Hepatocyte (in vitro differentiated cells): ENCODE data around the gene SCN3A. TPM values are rescaled to one million over a fixed set of nuclear protein-coding genes. Genes with fewer than 3 reads are reported as not detected.

Experiments
- DNase-seq: peaks from one replicate; pipeline ENCODE4 v3.0.0-alpha.2; 2016; ENCODE audit warnings: low spot score
- H2AFZ ChIP-seq: fragments of 200-600 bp; sonication (generic); 2 replicates; pipeline ENCODE4 v1.6.0; 2016; ENCODE audit warnings: antibody characterized with exemption, mild to moderate bottlenecking
- H3K27ac ChIP-seq: fragments of 200-600 bp; sonication (generic); 2 replicates; pipeline ENCODE4 v1.5.1; 2016; ENCODE audit warnings: mild to moderate bottlenecking
- H3K27me3 ChIP-seq: fragments of 200-600 bp; sonication (generic); 2 replicates; pipeline ENCODE4 v1.6.1; 2016
- H3K36me3 ChIP-seq: fragments of 200-600 bp; sonication (generic); replicated peaks from 2 replicates; pipeline ENCODE4 v1.5.1; 2016; ENCODE audit warnings: low read depth; ENCODE audit not compliant: insufficient read depth
- H3K4me1 ChIP-seq: fragments of 200-600 bp; sonication (generic); 2 replicates; pipeline ENCODE4 v1.5.1; 2016; ENCODE audit warnings: mild to moderate bottlenecking, moderate library complexity; ENCODE audit not compliant: insufficient read depth
- H3K4me2 ChIP-seq: fragments of 200-600 bp; sonication (generic); 2 replicates; pipeline ENCODE4 v1.6.0; 2016
- H3K4me3 ChIP-seq: fragments of 200-600 bp; sonication (generic); 2 replicates; pipeline ENCODE4 v1.5.1; 2016; ENCODE audit warnings: mild to moderate bottlenecking
- H3K79me2 ChIP-seq: fragments of 200-600 bp; sonication (generic); 2 replicates; pipeline ENCODE4 v1.6.0; 2017; ENCODE audit warnings: mild to moderate bottlenecking
- H3K9me2 ChIP-seq: fragments of 200-600 bp; sonication (generic); replicated peaks from 2 replicates; pipeline ENCODE4 v1.6.0; 2017; ENCODE audit warnings: mild to moderate bottlenecking; ENCODE audit not compliant: insufficient read depth
- H3K9me3 ChIP-seq: fragments of 200-600 bp; sonication (generic); 2 replicates; pipeline ENCODE4 v1.5.1; 2016; ENCODE audit warnings: low read depth, mild to moderate bottlenecking
- H4K20me1 ChIP-seq: fragments of 200-600 bp; sonication (generic); 2 replicates; pipeline ENCODE4 v1.6.0; 2016; ENCODE audit warnings: mild to moderate bottlenecking; ENCODE audit not compliant: insufficient read depth, poor library complexity, severe bottlenecking
- EZH2 ChIP-seq: fragments of 200-600 bp; sonication (generic); IDR thresholded peaks from 2 replicates; pipeline ENCODE4 v1.6.1; 2016; ENCODE audit warnings: antibody characterized with exemption, mild to moderate bottlenecking, borderline replicate concordance
- EZH2phosphoT487 ChIP-seq: fragments of 200-600 bp; sonication (generic); IDR thresholded peaks from one replicate; pipeline ENCODE4 v1.6.1; 2018; ENCODE audit warnings: antibody characterized with exemption, mild to moderate bottlenecking, low read depth, moderate library complexity; ENCODE audit not compliant: unreplicated experiment, severe bottlenecking
- WGBS: methylation state at CpG from one replicate; pipeline ENCODE4 v1.1.6; 2016; ENCODE audit warnings: low lambda C conversion rate; ENCODE audit errors: missing lambda C conversion rate; 5-methylcytosine and 5-hydroxymethylcytosine counted together
- polyA plus RNA-seq: library from polyadenylated mRNA; unstranded; fragments of >200 nt; fragmentation: Nextera tagmentation; extraction: Ambion mirVana; gene quantifications from 2 replicates; pipeline ENCODE4 v1.2.1, GENCODE V29; 2016
- total RNA-seq: library from RNA; depleted of rRNA; stranded (reverse); fragments of >200 nt; gene quantifications from 2 replicates; pipeline ENCODE4 v1.2.3, GENCODE V29; 2014
- TF ChIP-seq, protein P1 (sequence below): fragments of 200-600 bp; sonication (generic); IDR thresholded peaks from 2 replicates; pipeline ENCODE4 v1.5.1; 2016; ENCODE audit warnings: antibody characterized with exemption, mild to moderate bottlenecking; ENCODE audit not compliant: poor library complexity

The SCN3A gene
- total and polyA plus RNA-seq, 2 experiments from 2014 or later = 3.0 to 14.5 TPM

DNA sequence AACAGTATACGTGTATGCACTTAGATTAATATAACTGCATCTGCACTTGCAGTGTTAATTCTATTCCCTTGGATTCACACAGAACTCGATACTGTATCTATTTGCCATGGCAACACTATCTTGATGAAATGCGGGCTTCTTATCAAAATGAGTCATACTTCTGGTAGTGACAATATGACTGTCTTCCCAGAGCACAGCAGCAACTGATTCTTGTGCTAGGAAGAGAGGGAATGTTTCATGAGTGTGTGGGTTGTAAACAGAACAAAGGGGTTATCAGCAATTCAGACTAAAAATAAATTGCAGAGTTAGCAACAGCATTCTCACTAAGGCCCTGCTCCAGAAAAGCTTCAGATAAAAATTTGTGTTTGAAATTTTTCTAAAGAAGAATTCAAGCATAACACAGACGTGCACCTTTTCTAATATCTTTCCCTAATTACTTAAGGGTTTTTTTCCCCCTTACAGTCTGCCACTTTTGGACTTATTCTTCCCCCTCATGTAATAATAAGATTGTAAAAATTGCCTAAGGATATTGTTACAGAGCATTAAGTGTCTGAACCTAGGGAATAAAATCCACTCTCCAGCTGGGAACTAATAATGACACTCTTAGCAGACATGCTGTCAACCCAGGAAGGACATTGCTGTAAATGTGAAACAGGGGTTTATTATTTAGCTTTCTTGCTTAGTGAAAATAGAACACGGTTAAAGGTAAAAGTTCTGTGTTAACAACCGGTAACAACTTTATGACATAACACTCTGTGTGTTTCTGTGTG is 148.6 kb downstream of the SCN3A start:
- Histone ChIP-seq H3K79me2 (no peaks in the 10 kb centered on the region), H2AFZ (no peak overlapping the region), H3K4me1 (peaks cover 15% of the 10 kb centered on the region), H3K9me2 (no peaks in the 10 kb centered on the region), H3K27me3 (no peaks in the 10 kb centered on the region), H3K4me2 (peak overlapping the region; percentile 44), H3K9me3 (no peaks in the 10 kb centered on the region), H3K4me3 (no peak overlapping the region), H3K36me3 (no peaks in the 10 kb centered on the region), H4K20me1 (no peaks in the 10 kb centered on the region), H3K27ac (peak overlapping the region; percentile 70)
- DNase-seq = peak; percentile 60
- TF ChIP-seq, protein P1, sequence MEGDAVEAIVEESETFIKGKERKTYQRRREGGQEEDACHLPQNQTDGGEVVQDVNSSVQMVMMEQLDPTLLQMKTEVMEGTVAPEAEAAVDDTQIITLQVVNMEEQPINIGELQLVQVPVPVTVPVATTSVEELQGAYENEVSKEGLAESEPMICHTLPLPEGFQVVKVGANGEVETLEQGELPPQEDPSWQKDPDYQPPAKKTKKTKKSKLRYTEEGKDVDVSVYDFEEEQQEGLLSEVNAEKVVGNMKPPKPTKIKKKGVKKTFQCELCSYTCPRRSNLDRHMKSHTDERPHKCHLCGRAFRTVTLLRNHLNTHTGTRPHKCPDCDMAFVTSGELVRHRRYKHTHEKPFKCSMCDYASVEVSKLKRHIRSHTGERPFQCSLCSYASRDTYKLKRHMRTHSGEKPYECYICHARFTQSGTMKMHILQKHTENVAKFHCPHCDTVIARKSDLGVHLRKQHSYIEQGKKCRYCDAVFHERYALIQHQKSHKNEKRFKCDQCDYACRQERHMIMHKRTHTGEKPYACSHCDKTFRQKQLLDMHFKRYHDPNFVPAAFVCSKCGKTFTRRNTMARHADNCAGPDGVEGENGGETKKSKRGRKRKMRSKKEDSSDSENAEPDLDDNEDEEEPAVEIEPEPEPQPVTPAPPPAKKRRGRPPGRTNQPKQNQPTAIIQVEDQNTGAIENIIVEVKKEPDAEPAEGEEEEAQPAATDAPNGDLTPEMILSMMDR = no peak
- TF ChIP-seq EZH2 (no peak), EZH2phosphoT487 (no peak)
- 38% methylated on average over 6 of the region's 6 CpGs for WGBS

GRCh38 chr2:165054652-165055051 is 149.2 kb downstream of the SCN3A start:
- Histone ChIP-seq H3K4me2 (no peak overlapping the region), H3K9me3 (no peaks in the 10 kb centered on the region), H3K27ac (no peak overlapping the region), H3K9me2 (no peaks in the 10 kb centered on the region), H3K36me3 (no peaks in the 10 kb centered on the region), H4K20me1 (no peaks in the 10 kb centered on the region), H3K27me3 (no peaks in the 10 kb centered on the region), H3K4me3 (no peak overlapping the region), H2AFZ (no peak overlapping the region), H3K79me2 (no peaks in the 10 kb centered on the region), H3K4me1 (peaks cover 15% of the 10 kb centered on the region)
- 94% methylated on average over 3 of the region's 3 CpGs for WGBS
- no peak for DNase-seq
- TF ChIP-seq EZH2phosphoT487 (no peak), EZH2 (no peak)
- TF ChIP-seq, protein P1 = no peak

- H3K4me2 ChIP-seq = no peak overlapping the region
- no peak for DNase-seq
- no peaks in the 10 kb centered on the region for H3K36me3 ChIP-seq
- no peaks in the 10 kb centered on the region for H3K9me3 ChIP-seq
- no peaks in the 10 kb centered on the region for H3K79me2 ChIP-seq
- H3K4me3 ChIP-seq = no peak overlapping the region
- no peak overlapping the region for H2AFZ ChIP-seq
- TF ChIP-seq, protein P1 = no peak
- TF ChIP-seq EZH2phosphoT487 (no peak), EZH2 (no peak)
- no peak overlapping the region for H3K27ac ChIP-seq
- H4K20me1 ChIP-seq = no peaks in the 10 kb centered on the region
- no peaks in the 10 kb centered on the region for H3K9me2 ChIP-seq
- WGBS = 84% methylated on average over 6 of the region's 6 CpGs
- no peaks in the 10 kb centered on the region for H3K4me1 ChIP-seq
- H3K27me3 ChIP-seq = no peaks in the 10 kb centered on the region
Observed at GRCh38 chr2:165044505-165045303, 159.1 kb downstream of the SCN3A start.

Other genes with a start within 250 kb of the SCN3A start
- 5.1 and 8.4 TPM in 2 replicates for gene SLC38A11, start 248.5 kb downstream of the SCN3A start, total RNA-seq
- gene SLC38A11, start 248.5 kb downstream of the SCN3A start, polyA plus RNA-seq = 4.6 and 7.7 TPM in 2 replicates
- gene SCN2A, start 35.4 kb upstream of the SCN3A start, total RNA-seq = 2.9 and 5.3 TPM in 2 replicates
- 0.86 and 1.4 TPM in 2 replicates for gene SCN2A, start 35.4 kb upstream of the SCN3A start, polyA plus RNA-seq